ENCODE results near the gene ADAMTSL5. TPM values are rescaled to one million over a fixed set of nuclear protein-coding genes. Genes with fewer than 3 reads are reported as not detected.

The ADAMTSL5 gene
- total RNA-seq, 2 experiments from 2014 or later: 1.6 to 2.6 TPM

DNA sequence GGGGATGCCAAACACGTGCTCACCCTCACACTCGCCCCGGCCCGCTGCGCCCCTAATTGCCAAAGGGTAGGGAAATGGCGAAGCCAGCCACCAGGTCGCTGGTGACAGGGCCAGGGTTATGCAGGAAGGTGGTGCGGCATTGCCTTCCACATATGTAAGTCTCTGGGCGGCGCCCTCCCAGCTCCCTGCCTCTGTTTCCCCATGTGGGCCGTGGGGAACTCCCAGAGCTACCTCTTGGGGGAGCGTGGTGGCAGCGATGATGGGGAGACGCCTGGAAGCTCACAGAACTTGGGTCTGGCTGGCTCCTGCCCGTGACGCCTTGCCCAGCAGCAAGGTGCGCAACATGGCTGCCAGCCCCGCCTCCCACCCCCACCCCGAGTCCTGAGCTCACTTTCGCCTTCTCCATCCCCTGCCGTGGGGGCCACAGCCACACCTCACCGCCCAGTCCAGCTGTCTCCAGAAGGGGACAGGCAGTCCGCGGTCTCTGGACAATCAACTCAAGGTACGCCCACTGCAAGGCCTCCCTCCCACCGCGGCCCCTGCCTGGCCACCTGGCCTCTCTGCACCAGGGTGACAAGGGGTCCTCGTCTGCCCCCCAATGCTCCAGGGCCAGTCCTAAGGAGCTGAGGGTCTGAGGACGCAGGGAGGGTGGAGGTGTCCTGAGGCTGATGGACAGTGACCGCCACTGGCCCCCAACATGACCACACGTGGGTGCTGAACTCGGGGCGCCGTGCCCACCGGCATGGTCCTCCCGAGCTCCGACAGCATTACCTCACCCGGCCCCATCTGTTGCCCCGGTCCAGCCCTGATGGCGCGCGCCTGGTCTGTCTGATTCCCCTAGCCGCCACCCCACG, 40.4 kb downstream of the ADAMTSL5 start:
- ChIA-PET POLR2A (interaction anchor here (0.6 to 0.8 kb wide), 2 partner anchors 24 to 33 kb away, joined by 4 to 6 read pairs; no protein-coding TSS in a partner anchor), CTCF (interaction anchor here (0.8 to 1.5 kb wide), 3 partner anchors 17 to 74 kb away, joined by 3 to 4 read pairs (median 3); no protein-coding TSS in a partner anchor)

DNA sequence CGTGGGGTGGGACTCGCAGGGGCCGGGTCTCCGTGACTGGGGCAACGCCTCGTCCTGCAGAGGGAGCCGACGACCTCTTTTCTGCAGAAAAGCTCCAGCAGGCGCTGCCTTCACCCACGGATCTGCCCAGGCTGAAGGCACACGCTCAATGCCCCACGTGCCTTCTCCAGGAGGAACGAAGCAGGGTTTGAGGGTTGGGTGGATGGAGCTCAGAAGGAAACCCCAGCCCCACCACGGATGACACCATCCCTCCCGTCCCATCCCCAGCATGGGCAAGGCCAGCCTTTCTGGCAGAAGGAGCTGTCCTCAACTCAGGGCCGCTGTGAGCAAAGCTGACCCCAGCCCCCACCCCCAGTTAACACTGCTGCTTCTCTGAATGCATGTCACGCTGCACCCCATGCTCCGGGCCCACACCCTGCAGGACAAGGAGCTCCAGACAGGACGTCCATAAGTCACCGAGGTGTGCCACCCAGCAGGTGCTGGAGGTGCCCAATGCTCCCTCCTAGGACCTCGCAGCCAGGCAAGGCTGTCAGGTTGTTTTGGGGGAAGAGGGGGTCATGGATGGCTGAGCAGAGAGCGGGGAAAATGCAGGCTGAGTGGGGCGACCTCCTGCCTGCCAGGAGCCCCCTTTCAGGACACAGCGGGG, 41.2 kb downstream of the ADAMTSL5 start:
- POLR2A ChIA-PET: interaction anchor here (0.6 to 0.8 kb wide), 2 partner anchors 33 to 71 kb away, joined by 3 to 4 read pairs; no protein-coding TSS in a partner anchor
- CTCF ChIA-PET: interaction anchor here (0.7 to 1.3 kb wide), 6 partner anchors 16 to 88 kb away, joined by 3 to 5 read pairs (median 3); partner anchors contain the start of gene NDUFS7

DNA sequence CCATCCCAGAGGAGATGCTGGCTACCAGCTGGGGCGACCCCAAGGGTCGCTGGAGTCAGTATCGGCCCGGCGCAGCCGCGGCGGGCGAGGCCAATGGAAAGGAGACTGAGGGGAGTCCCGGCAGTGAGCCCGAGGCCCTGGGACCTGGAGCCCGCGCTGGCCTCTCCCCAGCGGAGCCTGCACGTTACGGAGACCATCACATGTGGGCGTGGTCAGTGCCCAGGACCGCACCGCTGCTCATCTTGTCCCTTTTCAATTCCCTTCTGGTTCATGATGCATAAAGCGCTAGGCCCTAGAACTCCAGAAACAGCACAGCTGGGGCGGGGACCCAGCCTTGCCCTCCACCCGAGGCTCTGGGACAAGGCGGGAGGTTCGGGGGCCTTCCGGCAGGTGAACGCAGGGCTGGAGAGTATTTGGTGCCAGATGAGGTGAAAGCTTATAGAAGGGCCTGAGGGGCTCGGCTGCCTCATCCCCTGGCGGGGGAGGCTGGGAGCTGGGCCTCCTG, 41.8 kb downstream of the ADAMTSL5 start:
- POLR2A ChIA-PET: interaction anchor here (0.6 kb wide), 1 partner anchor 71 kb away, joined by 3 read pairs; no protein-coding TSS in a partner anchor
- CTCF ChIA-PET: interaction anchor here (0.7 to 1.3 kb wide), 6 partner anchors 16 to 88 kb away, joined by 3 to 5 read pairs (median 3); partner anchors contain the start of gene NDUFS7

DNA sequence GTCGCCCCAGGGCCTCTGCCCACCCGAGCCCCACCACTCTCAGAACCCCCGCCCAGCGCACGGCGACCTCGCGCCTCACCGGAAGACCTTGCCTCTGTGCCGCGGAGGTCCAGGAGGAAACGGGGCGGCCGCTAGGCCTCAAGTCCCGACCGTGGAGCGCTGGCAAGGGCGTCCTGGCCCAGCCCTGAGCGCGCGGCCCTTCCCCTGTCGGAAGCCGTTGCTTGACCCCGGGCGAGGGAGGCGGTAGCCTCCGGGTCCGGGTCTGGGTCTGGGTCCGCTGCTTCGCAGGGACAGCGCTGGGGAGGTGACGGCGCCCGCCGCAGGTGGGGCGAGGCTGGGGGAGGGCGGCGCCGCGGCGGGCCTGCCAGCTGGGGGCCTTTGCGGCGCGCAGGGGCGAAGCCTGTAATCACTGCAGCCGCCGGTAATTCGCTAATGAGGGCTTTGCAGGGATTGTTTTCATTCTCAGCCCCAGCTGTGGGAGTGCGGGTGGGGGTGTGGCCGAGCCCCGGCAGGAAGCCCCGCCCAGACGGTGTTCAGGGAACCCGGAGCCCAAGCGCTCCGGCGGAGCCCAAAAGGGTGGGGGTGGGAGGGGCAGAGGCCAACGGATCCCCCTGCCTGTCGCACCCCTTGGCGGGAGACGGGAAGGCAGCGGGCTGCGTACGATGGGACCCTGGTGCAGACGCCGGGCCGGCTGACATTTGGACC, 42.4 kb downstream of the ADAMTSL5 start:
- CTCF ChIA-PET: interaction anchor here (0.7 to 1.1 kb wide), 5 partner anchors 22 to 87 kb away, joined by 3 to 5 read pairs (median 3); partner anchors contain the start of gene NDUFS7

DNA sequence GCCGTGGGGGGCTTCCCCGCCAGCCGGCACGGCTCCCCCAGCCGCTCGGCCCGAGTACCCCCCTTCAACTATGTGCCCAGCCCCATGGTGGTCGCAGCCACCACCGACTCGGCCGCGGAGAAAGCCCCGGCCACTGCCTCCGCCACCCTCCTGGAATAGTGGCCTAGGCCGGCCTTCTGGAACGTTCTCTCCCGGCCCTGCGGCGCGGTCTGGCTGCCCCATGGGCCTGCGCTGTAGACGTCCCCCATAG, 42.8 kb downstream of the ADAMTSL5 start:
- ChIA-PET POLR2A (no interaction called here), CTCF (interaction anchor here (0.8 kb wide), 1 partner anchor 22 kb away, joined by 3 read pairs; no protein-coding TSS in a partner anchor)

More for the DNA sequence above, 42.4 kb downstream of the ADAMTSL5 start:
- POLR2A ChIA-PET: no interaction called here

DNA sequence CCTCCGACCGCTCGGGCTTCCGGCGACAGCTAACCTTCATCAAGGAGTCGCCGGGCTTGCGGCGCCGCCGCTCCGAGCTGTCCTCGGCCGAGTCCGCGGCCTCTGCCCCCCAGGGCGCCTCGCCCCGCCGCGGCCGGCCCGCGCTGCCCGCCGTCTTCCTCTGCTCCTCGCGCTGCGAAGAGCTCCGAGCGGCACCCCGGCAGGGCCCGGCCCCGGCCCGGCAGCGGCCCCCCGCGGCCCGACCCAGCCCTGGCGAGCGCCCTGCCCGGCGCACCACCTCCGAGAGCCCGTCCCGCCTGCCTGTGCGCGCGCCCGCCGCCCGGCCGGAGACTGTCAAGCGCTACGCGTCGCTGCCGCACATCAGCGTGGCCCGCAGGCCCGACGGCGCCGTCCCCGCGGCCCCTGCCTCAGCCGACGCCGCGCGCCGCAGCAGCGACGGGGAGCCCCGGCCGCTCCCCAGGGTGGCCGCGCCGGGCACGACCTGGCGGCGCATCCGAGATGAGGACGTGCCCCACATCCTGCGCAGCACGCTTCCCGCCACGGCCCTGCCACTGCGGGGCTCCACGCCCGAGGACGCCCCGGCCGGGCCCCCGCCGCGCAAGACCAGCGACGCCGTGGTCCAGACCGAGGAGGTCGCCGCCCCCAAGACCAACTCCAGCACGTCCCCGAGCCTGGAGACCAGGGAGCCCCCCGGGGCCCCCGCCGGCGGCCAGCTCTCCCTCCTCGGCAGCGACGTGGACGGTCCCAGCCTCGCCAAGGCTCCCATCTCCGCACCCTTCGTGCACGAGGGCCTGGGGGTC, 43.4 kb downstream of the ADAMTSL5 start:
- POLR2A ChIA-PET: interaction anchor here (1.1 kb wide), 1 partner anchor 21 kb away, joined by 3 read pairs; no protein-coding TSS in a partner anchor
- CTCF ChIA-PET: interaction anchor here (0.6 to 0.8 kb wide), 3 partner anchors 21 to 105 kb away, joined by 3 to 4 read pairs (median 3); no protein-coding TSS in a partner anchor

DNA sequence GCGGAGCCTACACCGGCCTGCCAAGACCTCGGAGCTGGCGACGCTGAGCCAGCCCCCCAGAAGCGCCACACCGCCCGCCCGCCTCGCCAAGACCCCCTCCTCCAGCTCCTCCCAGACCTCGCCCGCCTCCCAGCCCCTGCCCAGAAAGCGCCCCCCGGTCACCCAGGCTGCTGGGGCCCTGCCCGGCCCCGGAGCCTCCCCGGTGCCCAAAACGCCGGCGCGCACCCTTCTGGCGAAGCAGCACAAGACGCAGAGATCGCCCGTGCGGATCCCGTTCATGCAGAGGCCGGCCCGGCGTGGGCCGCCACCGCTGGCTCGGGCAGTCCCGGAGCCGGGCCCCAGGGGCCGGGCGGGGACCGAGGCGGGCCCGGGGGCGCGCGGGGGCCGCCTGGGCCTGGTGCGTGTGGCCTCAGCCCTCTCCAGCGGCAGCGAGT, 44.0 kb downstream of the ADAMTSL5 start:
- POLR2A ChIA-PET: interaction anchor here (1.1 kb wide), 1 partner anchor 20 kb away, joined by 3 read pairs; no protein-coding TSS in a partner anchor
- CTCF ChIA-PET: interaction anchor here (0.6 to 0.7 kb wide), 2 partner anchors 27 to 104 kb away, joined by 3 to 4 read pairs; no protein-coding TSS in a partner anchor

DNA sequence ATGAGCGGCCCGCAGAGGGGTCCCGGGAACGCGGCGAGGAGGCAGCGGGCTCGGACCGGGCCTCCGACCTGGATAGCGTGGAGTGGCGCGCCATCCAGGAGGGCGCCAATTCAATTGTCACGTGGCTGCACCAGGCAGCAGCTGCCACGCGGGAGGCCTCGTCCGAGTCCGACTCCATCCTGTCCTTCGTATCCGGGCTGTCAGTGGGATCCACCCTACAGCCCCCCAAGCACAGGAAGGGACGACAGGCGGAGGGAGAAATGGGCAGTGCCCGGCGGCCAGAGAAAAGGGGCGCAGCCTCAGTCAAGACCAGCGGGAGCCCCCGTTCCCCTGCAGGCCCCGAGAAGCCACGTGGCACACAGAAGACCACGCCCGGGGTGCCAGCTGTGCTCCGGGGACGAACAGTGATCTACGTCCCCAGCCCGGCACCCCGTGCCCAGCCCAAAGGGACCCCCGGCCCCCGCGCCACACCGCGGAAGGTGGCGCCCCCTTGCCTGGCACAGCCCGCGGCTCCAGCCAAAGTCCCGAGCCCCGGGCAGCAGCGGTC, 44.5 kb downstream of the ADAMTSL5 start:
- CTCF ChIA-PET: interaction anchor here (0.6 kb wide), 1 partner anchor 27 kb away, joined by 4 read pairs; no protein-coding TSS in a partner anchor
- POLR2A ChIA-PET: interaction anchor here (1.1 kb wide), 1 partner anchor 19 kb away, joined by 3 read pairs; no protein-coding TSS in a partner anchor

DNA sequence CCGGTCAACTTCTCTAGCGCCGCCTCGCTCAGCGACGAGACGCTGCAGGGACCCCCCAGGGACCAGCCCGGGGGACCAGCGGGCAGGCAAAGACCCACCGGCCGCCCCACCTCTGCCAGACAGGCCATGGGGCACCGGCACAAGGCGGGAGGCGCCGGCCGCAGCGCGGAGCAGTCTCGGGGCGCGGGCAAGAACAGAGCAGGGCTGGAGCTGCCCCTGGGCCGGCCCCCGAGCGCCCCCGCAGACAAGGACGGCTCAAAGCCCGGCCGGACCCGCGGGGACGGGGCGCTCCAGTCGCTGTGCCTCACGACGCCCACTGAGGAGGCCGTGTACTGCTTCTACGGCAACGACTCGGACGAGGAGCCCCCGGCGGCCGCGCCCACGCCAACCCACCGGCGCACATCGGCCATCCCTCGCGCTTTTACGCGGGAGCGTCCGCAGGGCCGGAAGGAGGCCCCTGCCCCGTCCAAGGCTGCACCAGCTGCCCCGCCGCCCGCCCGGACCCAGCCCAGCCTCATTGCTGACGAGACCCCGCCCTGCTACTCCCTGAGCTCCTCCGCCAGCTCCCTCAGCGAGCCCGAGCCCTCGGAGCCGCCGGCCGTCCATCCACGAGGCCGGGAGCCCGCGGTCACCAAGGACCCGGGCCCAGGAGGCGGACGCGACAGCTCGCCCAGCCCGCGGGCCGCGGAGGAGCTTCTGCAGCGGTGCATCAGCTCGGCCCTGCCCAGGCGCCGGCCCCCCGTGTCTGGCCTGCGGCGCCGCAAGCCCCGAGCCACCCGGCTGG, 45.1 kb downstream of the ADAMTSL5 start:
- ChIA-PET CTCF (interaction anchor here (2.2 to 3.0 kb wide), 2 partner anchors 12 to 23 kb away, joined by 8 to 9 read pairs; no protein-coding TSS in a partner anchor), POLR2A (interaction anchor here (2.3 kb wide), 1 partner anchor 24 kb away, joined by 14 read pairs; no protein-coding TSS in a partner anchor)

DNA sequence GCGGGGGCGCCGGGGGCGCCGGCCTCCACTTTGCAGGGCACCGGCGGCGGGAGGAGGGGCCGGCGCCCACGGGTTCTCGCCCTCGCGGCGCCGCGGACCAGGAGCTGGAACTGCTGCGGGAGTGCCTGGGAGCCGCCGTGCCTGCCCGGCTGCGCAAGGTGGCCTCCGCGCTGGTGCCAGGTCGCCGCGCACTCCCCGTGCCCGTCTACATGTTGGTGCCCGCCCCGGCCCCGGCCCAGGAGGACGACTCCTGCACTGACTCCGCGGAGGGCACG, 45.7 kb downstream of the ADAMTSL5 start:
- POLR2A ChIA-PET: interaction anchor here (2.3 kb wide), 1 partner anchor 24 kb away, joined by 14 read pairs; no protein-coding TSS in a partner anchor

DNA sequence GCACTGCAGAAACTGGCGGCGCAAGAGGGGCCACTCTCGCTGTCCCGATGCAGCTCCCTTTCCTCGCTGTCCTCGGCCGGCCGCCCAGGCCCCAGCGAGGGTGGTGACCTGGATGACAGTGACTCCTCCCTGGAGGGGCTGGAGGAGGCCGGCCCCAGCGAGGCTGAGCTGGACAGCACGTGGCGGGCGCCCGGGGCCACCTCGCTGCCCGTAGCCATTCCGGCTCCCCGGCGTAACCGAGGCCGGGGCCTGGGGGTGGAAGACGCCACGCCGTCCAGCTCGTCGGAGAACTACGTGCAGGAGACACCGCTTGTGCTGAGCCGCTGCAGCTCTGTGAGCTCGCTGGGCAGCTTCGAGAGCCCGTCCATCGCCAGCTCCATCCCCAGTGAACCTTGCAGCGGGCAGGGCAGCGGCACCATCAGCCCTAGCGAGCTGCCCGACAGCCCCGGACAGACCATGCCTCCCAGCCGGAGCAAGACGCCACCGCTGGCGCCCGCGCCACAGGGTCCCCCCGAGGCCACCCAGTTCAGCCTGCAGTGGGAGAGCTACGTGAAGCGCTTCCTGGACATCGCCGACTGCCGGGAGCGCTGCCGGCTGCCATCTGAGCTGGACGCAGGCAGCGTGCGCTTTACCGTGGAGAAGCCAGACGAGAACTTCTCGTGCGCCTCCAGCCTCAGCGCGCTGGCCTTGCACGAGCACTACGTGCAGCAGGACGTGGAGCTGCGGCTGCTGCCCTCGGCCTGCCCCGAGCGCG, 46.2 kb downstream of the ADAMTSL5 start:
- POLR2A ChIA-PET: interaction anchor here (0.5 to 2.3 kb wide), 4 partner anchors 23 to 150 kb away, joined by 3 to 14 read pairs (median 3); no protein-coding TSS in a partner anchor
- CTCF ChIA-PET: interaction anchor here (1.1 to 3.0 kb wide), 4 partner anchors 8 to 22 kb away, joined by 3 to 10 read pairs (median 8); no protein-coding TSS in a partner anchor

More for the DNA sequence above, 45.7 kb downstream of the ADAMTSL5 start:
- CTCF ChIA-PET: interaction anchor here (2.2 to 3.0 kb wide), 2 partner anchors 11 to 22 kb away, joined by 8 to 9 read pairs; no protein-coding TSS in a partner anchor

DNA sequence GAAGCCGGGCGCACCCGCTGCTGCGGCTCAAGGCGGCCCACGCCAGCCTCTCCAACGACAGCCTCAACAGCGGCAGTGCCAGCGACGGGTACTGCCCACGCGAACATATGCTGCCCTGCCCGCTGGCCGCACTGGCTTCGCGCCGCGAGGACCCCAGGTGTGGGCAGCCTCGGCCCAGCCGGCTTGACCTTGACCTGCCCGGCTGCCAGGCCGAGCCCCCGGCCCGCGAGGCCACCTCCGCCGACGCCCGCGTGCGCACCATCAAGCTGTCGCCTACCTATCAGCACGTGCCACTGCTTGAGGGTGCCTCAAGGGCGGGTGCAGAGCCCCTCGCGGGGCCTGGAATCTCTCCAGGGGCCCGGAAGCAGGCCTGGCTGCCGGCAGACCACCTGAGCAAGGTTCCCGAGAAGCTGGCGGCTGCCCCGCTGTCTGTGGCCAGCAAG, 46.8 kb downstream of the ADAMTSL5 start:
- ChIA-PET CTCF (interaction anchor here (1.1 to 3.0 kb wide), 4 partner anchors 9 to 21 kb away, joined by 3 to 10 read pairs (median 8); no protein-coding TSS in a partner anchor), POLR2A (interaction anchor here (0.5 to 2.3 kb wide), 5 partner anchors 22 to 151 kb away, joined by 3 to 14 read pairs (median 3); no protein-coding TSS in a partner anchor)

DNA sequence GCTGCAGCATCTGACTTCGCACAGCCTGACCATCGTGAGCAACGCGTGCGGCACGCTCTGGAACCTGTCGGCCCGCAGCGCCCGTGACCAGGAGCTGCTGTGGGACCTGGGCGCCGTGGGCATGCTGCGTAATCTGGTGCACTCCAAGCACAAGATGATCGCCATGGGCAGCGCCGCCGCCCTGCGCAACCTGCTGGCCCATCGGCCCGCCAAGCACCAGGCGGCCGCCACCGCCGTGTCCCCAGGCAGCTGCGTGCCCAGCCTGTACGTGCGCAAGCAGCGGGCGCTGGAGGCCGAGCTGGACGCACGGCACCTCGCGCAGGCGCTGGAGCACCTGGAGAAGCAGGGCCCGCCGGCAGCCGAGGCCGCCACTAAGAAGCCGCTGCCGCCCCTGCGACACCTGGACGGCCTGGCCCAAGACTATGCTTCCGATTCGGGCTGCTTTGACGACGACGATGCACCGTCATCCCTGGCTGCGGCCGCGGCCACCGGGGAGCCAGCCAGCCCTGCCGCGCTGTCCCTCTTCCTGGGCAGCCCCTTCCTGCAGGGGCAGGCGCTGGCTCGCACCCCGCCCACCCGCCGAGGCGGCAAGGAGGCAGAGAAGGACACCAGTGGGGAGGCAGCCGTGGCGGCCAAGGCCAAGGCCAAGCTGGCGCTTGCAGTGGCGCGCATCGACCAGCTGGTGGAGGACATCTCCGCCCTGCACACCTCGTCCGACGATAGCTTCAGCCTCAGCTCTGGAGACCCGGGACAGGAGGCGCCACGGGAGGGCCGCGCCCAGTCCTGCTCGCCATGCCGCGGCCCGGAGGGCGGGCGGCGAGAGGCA, 47.4 kb downstream of the ADAMTSL5 start:
- CTCF ChIA-PET: interaction anchor here (1.1 to 3.0 kb wide), 4 partner anchors 9 to 21 kb away, joined by 3 to 10 read pairs (median 8); no protein-coding TSS in a partner anchor
- POLR2A ChIA-PET: interaction anchor here (0.5 to 2.3 kb wide), 5 partner anchors 22 to 151 kb away, joined by 3 to 14 read pairs (median 3); no protein-coding TSS in a partner anchor

DNA sequence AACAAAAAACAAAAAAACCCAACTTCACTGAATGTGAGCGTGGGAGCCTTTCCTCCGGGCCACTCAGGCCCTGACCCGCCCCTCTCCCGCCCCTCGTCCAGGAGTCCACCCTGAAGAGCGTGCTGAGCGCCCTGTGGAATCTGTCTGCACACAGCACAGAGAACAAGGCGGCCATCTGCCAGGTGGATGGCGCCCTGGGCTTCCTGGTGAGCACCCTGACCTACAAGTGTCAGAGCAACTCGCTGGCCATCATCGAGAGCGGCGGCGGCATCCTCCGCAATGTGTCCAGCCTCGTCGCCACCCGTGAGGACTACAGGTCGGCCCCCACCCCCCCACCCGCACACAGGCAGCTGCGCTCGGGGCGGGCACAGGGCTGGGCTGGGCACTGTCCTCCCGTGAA, 51.0 kb downstream of the ADAMTSL5 start:
- ChIA-PET POLR2A (interaction anchor here (0.6 kb wide), 1 partner anchor 15 kb away, joined by 3 read pairs; no protein-coding TSS in a partner anchor), CTCF (no interaction called here)

Measured in activated CD8-positive, alpha-beta memory T cell treated with anti-CD3 and anti-CD28 coated beads for 36 hours (primary cell).